Dedifferentiated amniotic fluid mesenchymal stem cell (primary cell): ENCODE data around the gene HSPA2.
"Not testable (repeated sequence)": the region's sequence is repeated elsewhere in the genome, so short reads cannot be mapped to it uniquely, and the experiment has no call there.

Source experiments
- DNase-seq: peaks from one replicate; pipeline ENCODE4 v3.0.0-alpha.2; 2016; ENCODE audit errors: extremely low spot score

The HSPA2 gene

GRCh38 chr14:64562436-64562835 lies 21.9 kb downstream of the HSPA2 start:
- DNase-seq: no peak

- DNase-seq: no peak
Measured at GRCh38 chr14:64563696-64564095, 23.2 kb downstream of the HSPA2 start.

- DNase-seq: no peak
Measured at GRCh38 chr14:64566651-64567122, 26.1 kb downstream of the HSPA2 start.

GRCh38 chr14:64569138-64569631 lies 28.6 kb downstream of the HSPA2 start:
- peak; percentile 81 for DNase-seq

- not testable (repeated sequence) for DNase-seq
Measured at GRCh38 chr14:64569646-64570045, 29.1 kb downstream of the HSPA2 start.

- DNase-seq: no peak
Measured at GRCh38 chr14:64572386-64573104, 32.0 kb downstream of the HSPA2 start.

GRCh38 chr14:64573109-64573508 lies 32.6 kb downstream of the HSPA2 start:
- peak; percentile 40 for DNase-seq

GRCh38 chr14:64574371-64575107 lies 34.0 kb downstream of the HSPA2 start:
- DNase-seq: no peak

GRCh38 chr14:64577211-64577610 lies 36.7 kb downstream of the HSPA2 start:
- no peak for DNase-seq

- DNase-seq: peak; percentile 38
Measured at GRCh38 chr14:64580467-64580866, 39.9 kb downstream of the HSPA2 start.

GRCh38 chr14:64581363-64581762 lies 40.8 kb downstream of the HSPA2 start:
- no peak for DNase-seq

- DNase-seq: no peak
Measured at GRCh38 chr14:64581817-64582216, 41.3 kb downstream of the HSPA2 start.

- no peak for DNase-seq
Measured at GRCh38 chr14:64584190-64584589, 43.6 kb downstream of the HSPA2 start.

- no peak for DNase-seq
Measured at GRCh38 chr14:64591809-64592208, 51.3 kb downstream of the HSPA2 start.
